Activated CD8-positive, alpha-beta memory T cell treated with anti-CD3 and anti-CD28 coated beads, Interleukin-2, amount 50 U/mL, for 24 hours (primary cell): ENCODE data around the gene APOA4.
"Not testable (repeated sequence)": the region's sequence is repeated elsewhere in the genome, so short reads cannot be mapped to it uniquely, and the experiment has no call there.

Experiments
- DNase-seq: peaks from one replicate; pipeline ENCODE4 v3.0.0-alpha.2; 2020; ENCODE audit errors: extremely low read depth

Gene APOA4

DNA sequence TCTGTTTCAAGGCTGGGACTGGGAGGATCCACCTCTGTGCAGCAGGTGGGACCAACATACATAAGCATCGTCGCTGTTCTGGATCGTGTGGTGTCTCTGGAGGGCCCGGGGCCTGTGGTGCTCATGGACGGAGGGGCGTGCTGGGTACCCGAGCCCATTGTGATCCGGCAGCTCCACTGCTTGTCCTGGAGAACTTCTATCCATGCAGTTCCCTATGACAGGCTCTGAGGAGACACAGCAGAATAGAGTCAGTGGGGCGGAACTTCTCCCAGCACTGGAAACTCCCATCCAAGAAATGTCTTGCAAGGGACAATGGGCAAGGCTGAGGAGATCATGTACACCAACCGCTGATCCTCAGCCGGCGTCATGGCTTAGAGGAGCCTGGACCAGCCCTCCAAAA lies 26.0 kb upstream of the APOA4 start:
- DNase-seq: no peak

DNA sequence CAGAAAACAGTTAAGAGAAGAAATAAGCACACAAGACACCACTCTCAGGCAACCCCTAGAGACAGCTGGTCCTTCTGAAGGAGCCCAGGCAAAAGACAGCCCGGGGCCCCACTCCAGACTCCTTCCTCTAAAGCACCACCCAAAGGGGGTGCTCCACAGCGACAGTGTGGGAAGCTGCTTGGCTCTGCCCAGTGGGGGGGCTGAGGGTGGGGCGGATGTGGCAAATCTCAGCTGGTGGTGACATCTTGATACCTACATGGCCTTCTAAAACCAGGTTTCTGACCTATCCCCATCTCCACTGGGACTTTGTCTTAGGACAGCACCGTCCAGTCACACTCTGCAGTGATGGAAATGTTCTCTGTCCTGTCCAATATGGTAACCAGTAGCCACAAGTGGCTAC lies 24.5 kb upstream of the APOA4 start:
- no peak for DNase-seq

DNA sequence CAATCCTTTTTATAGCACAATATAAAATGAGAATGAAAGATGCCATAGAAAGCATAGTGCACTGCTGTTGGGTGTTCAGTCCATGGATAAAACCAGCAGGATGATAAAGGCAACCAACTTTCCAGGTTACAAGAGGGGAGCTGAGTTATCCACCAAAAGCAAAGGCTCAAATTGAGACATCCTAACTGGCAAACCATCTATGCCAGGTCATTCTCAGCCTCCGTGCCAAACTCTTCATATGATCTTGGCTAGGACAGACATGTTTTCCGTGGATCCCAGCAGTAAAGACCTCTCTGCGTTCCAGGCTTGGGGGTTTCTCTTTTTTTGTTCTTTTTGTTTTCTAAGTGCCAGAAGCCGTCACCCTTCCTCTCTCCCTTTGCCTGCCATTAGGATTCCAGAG lies 21.6 kb upstream of the APOA4 start:
- DNase-seq: no peak

DNA sequence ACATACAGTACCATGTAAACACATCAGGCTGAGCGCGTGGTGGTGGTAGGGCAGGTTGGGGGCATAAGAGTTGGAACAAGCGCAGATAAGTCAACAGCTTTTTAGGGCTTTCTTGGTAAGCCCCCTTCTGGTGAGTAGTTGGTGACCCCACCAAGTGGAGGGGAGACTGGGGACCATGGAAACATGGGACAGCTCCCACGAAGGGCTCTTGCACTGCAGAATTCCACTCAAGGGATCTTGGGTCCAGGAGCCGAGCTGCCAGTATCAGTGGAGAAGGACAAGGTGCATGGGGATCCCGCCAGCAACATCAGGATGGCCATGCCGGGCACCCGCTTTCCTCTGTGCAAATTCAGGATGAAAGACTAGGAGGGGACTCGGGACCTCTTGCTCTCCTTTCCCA lies 20.6 kb upstream of the APOA4 start:
- no peak for DNase-seq

DNA sequence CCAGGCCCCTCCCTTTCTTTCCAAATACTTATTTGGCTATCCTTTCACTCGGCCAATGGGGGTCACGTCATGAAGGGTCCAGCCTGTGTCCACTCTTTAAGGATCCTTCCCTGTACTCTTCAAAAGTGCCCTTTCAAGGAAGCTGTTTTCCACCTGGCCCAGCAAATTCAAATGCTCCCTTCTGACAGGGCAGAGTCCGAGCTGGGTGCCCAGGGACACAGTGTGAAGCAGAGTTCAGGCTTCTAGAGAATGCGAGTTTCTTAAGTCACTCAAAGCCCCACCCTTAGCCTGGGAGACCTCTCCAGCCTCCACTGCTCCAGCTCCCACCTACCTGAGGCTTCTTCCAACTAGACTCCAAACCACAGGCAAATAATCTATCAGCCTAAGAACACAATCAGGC lies 19.8 kb upstream of the APOA4 start:
- no peak for DNase-seq

DNA sequence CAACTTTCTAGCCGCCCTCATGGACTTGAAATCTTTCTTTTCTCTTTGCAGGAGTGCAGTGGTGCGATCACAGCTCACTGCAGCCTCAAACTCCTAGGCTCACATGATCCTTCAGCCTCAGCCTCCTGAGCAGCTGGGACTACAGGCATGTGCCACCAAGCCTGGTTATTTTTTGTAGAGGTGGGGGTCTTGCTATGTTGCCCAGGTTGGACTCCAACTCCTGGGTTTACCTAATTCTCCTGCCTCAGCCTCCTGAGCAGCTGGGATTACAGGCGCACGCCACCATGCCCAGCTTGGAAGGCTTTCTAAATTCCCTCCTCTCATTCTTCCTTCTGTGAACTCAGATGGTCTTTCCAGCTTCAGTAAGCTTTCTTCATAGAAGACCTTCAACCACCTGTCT lies 19.0 kb upstream of the APOA4 start:
- DNase-seq: no peak

DNA sequence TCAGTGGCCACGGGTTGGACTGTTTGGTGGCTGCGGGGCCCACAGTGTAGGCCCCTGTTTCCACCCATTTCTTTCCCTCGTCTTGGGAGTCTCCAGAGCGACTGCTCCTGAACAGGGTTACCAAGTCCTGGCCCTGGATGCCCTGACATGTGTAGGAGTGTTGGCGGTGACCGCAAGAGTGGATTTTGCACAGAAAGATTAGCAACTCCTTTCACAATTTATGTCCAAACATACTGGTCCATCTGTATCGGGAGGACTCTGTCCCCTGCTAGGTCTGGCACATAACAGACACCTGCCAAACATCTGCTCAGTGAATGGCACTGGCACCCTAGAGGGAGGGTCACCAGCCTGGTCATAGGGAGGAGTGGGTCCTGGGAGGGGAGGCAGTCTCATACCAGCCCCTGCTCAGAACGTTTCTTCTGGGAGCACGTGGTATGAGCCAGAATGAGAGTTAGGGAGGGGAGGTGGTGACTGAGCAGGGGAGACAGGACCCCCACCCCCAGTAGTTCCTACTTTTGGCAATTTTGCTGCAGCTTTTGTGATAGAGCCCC lies 17.7 kb upstream of the APOA4 start:
- DNase-seq: no peak

DNA sequence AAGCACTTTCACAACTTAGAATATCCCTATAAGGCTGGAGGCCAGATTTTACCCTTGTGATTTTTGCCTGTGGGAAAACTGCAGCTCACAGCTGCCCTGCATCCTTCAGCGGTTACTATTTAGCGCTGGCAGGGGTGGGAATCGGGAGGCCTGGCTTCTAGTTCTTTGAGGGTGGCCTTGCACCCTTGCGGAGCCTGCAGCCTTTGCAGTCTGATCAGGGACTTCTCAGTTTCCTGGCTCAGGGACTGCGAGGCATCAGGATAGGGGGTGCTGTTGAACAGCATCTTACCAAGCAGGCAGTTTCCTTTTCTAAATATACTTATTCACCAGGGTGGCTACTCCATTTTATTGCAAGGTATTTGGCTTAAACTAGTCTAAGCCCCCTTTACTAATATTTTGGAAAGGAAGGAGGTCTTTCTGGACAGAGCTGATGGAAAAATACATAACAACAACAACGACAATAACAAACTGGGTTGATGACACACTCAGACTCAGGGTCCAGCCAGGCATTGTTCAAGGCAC lies 17.2 kb upstream of the APOA4 start:
- no peak for DNase-seq

DNA sequence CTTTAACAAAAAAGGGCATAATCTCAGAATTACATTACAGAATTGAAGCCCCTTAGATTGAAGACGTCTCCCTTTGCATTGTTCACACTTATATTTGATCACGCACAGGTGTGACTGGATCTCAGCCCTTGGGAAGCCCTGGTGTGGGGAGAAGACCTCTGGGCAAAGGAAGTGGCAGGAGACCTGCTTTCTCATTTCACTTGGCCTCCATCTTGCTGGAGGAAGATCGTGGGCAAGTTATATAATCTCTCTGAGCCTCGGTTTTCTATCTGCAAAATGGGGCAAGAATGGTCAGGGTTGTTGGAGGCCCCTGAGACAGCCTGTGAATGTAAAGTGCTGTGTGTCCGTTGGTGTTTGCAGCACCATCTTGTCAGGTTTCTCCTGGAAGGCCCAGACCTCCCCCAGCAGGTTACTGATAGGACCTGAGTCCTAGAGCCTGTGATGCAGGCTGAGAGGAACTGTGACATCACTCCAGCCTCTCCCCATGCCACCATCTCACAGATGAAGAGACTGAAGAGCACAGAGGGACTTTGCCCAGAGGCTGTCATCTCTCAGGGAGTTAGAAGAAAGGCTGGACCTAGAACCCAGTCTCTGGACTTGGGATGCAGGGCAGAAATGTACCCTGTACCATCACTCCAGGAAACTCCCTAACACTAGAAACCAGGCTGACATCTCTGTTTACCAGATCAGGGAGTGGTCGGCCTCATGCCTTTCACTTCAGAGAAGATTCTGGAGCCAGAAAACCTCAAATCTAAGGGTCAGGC lies 15.4 kb upstream of the APOA4 start:
- no peak for DNase-seq

DNA sequence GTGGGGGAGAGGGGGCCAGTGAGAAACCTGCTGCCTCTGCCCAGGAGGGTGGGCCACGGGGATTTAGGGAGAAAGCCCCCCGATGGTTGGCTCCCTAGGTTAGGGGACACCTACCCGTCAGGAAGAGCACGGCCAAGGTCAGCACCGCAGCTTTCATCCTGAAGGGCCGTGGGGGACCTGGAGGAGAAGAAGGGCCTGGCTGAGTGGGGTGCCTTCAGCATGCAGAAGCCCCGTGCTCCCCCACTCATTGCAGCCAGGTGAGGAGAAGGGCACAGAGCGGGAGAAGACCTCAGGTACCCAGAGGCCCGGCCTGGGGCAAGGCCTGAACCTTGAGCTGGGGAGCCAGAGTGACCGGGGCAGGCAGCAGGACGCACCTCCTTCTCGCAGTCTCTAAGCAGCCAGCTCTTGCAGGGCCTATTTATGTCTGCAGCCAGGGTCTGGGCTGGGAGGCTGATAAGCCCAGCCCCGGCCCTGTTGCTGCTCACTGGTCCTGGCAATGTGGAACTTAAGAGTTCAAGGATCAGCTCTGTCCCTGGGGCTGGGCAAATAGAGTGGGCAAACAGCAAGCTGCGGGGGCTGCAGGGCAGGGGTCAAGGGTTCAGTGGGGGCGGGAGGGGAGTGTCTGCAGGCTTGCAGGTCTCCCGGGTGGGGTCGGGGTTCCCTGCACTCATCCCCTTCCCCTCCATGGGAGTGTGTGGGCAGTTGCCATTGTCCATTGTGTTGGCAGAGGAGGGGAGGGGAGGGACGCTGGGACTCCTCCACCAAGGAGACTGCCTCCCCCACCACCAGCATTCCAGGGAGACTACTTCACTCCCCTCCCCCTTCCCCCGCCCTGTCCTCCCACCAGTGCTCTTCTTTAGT lies 14.4 kb upstream of the APOA4 start, which contains the start of gene APOA1:
APOA1 (minus strand) TSS at position 392 of the 861 bp plus-strand sequence; CDS start at position 157, 235 bp downstream.
- DNase-seq: no peak

DNA sequence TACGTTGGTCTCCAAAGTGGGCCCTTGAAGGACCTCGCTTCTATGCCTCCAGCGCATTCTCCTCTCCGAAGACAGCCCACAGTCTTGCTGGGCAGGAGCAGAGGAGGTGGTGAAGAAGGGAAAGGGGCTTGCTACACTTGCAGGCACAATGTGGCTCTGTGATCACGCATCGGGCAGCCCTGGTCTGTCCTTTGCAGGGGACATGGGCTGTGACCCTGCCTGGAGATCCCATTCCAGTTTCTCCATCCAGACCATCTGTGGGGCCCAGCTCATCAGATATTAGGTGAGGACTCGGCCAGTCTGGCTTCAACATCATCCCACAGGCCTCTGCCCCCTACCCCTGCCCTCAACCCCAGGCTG lies 13.5 kb upstream of the APOA4 start:
- DNase-seq: no peak

DNA sequence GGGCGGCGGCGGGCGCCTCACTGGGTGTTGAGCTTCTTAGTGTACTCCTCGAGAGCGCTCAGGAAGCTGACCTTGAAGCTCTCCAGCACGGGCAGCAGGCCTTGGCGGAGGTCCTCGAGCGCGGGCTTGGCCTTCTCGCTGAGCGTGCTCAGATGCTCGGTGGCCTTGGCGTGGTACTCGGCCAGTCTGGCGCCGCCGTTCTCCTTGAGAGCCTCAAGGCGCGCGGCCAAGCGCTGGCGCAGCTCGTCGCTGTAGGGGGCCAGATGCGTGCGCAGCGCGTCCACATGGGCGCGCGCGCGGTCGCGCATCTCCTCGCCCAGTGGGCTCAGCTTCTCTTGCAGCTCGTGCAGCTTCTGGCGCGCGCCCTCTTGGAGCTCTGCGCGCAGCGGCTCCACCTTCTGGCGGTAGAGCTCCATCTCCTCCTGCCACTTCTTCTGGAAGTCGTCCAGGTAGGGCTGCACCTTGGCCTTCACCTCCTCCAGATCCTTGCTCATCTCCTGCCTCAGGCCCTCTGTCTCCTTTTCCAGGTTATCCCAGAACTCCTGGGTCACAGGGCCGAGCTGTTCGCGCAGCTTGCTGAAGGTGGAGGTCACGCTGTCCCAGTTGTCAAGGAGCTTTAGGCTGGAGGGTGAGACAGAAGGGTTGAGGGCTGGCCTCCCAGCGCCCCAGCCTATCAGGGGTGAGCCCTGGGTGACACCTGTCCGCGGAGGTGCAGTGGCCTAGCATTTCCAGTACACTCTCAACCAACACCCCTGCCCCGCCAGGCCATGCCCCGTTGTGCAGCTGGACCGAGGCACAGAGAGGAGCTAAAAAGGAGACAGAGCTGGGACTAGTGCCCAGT lies 12.9 kb upstream of the APOA4 start:
- DNase-seq: peak; percentile 49

DNA sequence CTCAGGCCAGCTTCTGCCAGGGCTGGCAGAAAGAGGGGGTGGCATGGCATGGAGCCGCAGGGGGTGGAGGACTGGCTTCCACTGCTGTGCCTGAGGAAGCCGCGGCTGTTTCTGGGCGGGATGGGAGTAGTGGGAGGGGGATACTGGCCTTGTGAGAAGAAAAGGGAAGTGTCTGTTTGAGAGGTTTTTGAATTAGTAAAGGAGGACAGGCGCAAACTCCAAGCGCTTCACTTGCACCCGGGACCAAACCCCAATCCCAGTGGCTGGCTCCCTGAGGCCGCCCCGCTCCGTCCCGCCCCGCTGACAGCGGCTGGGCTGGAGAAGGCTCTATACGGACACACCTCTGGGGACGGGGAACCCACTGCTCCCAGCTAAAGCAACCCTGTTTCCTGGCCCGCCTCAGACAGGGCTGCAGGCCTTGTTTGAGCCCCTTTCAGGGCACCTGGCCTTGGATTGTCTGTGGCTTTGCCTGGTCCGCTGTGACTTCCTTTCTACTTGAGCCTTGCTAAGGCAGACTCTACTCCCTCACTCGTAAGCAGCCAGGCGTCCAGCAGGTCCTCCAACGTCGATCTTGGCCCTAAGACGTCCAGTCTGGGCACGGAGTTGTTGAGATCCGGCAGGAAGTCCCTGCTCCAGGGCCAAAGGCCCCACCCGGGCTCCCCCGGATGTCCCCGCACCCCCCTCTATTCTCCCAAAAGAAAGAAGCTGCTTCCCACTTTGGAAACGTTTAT lies 12.1 kb upstream of the APOA4 start:
- no peak for DNase-seq

DNA sequence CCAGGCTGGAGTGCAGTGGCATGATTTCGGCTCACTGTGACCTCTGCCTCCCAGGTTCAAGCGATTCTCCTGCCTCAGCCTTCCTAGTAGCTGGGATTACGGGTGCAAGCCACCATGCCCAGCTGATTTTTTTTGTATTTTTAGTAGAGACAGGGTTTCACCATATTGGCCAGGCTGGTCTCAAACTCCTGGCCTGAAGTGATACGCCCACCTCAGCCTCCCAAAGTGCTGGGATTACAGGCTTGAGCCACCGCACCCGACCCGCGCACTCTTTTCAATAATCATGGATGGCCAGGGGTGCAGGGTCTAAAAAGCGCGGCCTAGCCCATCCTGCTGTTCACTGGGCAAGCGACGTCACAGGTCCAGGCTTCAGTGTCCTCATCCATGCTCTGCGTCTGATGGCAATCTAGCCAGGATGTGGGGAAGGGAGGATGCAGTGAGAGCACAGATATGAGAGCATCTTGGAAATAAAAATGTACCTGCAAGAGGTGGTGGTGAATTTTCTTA lies 11.5 kb upstream of the APOA4 start:
- not testable (repeated sequence) for DNase-seq

DNA sequence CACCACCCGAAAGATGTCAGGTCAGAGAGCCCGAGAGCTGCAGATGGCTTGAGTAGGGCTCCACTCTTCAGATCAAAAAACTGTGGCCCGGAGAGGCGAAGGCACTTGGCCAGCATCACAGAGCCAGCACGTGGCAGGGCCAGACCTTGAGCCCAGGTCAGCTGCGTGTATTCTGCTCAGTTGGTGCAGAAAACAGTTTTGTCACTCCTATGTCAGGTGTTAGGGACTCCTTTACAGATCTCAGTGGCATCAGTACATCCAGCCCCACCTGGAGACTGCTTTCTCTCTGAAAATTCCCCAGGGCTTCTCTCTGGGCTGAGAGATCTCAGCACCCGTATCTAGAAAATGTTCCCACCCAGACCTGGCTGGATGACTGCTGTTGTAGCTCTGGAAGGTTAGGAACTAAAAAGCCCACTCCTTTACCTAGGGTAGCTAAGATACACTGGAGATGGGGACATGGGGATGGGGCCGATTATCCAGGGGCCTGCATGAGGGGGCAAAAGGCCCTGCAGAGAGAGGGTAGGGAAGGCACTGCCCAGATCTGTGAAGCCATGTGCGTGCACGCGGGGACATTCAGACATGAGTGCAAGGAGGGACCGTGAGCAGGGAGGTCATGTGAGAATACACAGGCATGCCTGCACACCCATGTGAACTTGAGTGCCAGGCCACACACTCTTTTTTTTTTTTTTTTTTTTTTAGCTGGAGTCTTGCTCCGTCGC lies 10.9 kb upstream of the APOA4 start:
- no peak for DNase-seq

DNA sequence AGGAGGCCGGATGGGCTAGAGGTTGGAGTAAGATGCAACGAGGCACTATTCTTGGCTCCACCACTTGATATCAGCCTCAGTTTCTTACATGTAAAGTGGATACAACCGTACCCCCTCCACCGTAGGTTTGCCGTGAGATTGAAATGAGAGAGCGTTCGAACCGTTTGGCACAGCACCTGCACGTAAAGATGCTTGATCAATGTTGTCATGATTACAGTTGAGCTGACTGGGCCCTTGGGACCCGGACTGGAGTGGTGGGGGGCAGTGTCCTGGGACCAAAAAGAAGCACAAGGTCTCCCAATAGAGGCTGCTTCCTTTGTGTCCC lies 10.3 kb upstream of the APOA4 start:
- DNase-seq: no peak

DNA sequence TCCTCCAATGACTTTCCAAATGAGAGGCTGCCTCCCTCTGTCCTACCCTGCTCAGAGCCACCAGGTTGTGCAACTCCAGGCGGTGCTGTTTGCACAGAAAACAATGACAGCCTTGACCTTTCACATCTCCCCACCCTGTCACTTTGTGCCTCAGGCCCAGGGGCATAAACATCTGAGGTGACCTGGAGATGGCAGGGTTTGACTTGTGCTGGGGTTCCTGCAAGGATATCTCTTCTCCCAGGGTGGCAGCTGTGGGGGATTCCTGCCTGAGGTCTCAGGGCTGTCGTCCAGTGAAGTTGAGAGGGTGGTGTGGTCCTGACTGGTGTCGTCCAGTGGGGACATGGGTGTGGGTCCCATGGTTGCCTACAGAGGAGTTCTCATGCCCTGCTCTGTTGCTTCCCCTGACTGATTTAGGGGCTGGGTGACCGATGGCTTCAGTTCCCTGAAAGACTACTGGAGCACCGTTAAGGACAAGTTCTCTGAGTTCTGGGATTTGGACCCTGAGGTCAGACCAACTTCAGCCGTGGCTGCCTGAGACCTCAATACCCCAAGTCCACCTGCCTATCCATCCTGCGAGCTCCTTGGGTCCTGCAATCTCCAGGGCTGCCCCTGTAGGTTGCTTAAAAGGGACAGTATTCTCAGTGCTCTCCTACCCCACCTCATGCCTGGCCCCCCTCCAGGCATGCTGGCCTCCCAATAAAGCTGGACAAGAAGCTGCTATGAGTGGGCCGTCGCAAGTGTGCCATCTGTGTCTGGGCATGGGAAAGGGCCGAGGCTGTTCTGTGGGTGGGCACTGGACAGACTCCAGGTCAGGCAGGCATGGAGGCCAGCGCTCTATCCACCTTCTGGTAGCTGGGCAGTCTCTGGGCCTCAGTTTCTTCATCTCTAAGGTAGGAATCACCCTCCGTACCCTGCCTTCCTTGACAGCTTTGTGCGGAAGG lies 9.5 kb upstream of the APOA4 start:
- no peak for DNase-seq

DNA sequence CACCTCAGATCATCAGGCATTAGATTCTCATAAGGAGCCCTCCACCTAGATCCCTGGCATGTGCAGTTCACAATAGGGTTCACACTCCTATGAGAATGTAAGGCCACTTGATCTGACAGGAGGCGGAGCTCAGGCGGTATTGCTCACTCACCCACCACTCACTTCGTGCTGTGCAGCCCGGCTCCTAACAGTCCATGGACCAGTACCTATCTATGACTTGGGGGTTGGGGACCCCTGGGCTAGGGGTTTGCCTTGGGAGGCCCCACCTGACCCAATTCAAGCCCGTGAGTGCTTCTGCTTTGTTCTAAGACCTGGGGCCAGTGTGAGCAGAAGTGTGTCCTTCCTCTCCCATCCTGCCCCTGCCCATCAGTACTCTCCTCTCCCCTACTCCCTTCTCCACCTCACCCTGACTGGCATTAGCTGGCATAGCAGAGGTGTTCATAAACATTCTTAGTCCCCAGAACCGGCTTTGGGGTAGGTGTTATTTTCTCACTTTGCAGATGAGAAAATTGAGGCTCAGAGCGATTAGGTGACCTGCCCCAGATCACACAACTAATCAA lies 8.8 kb upstream of the APOA4 start:
- DNase-seq: no peak
